Sigmoid colon (tissue), 7 donors: ENCODE data around the gene FGD5. TPM values are rescaled to one million over a fixed set of nuclear protein-coding genes. Genes with fewer than 3 reads are reported as not detected.

Source experiments
- DNase-seq: peaks from one replicate; pipeline ENCODE4 v3.0.0-alpha.2; 2019
- H3K27ac ChIP-seq, 4 donors: fragments of 200-600 bp; sonication (generic); one replicate each; pipeline ENCODE4 v1.5.1; 2016 to 2019; ENCODE audit warnings: mild to moderate bottlenecking in 1 of 4
- H3K27me3 ChIP-seq, 3 donors: fragments of 200-600 bp; sonication (generic); one replicate each; pipeline ENCODE4 v1.5.1; 2019; ENCODE audit warnings: mild to moderate bottlenecking in 1 of 3
- H3K36me3 ChIP-seq, 4 donors: fragments of 200-600 bp; sonication (generic); one replicate each; pipeline ENCODE4 v1.5.1; 2016 to 2019
- H3K4me1 ChIP-seq, 4 donors: fragments of 200-600 bp; sonication (generic); one replicate each; pipeline ENCODE4 v1.5.1; 2017 to 2019
- H3K4me3 ChIP-seq, 4 donors: fragments of 200-600 bp; sonication (generic); one replicate each; pipeline ENCODE4 v1.5.1; 2017 to 2019; ENCODE audit warnings: mild to moderate bottlenecking in 2 of 4, moderate library complexity in 1 of 4
- H3K9me3 ChIP-seq, 4 donors: fragments of 200-600 bp in 3 of 4; sonication (generic) in 3 of 4; one replicate each; pipeline versions ENCODE4 v1.5.1 to v1.6.1; 2013 to 2019
- CTCF ChIP-seq, 4 experiments: fragments of 450-650 bp in 3 of 4; fragments of 200-600 bp in 1 of 4; IDR thresholded peaks; one replicate each; pipeline ENCODE4 v1.5.1; 2016 to 2019; ENCODE audit warnings: antibody characterized with exemption in 4 of 4, mild to moderate bottlenecking in 3 of 4, moderate library complexity in 2 of 4
- EP300 ChIP-seq, 4 donors: sonication (generic); formaldehyde crosslinking; IDR thresholded peaks; one replicate each; pipeline ENCODE4 v1.6.1; 2017; ENCODE audit warnings: antibody characterized with exemption in 4 of 4
- POLR2A ChIP-seq, 2 donors: fragments of 450-650 bp; IDR thresholded peaks; one replicate each; pipeline ENCODE4 v1.6.1; 2016; ENCODE audit warnings: antibody characterized with exemption in 2 of 2, mild to moderate bottlenecking in 2 of 2, moderate library complexity in 2 of 2
- POLR2AphosphoS5 ChIP-seq, 4 donors: sonication (generic); formaldehyde crosslinking; IDR thresholded peaks; one replicate each; pipeline ENCODE4 v1.6.1; 2017; ENCODE audit warnings: antibody characterized with exemption in 4 of 4
- WGBS, 2 donors: extraction: QIAGEN DNeasy Blood & Tissue Kit; methylation state at CpG; one replicate each; pipeline ENCODE4 v1.1.7; 2013; 5-methylcytosine and 5-hydroxymethylcytosine counted together
- intact Hi-C: fragments of 100-400 bp; cut with DNase I; formaldehyde crosslinking; loops from one replicate; pipeline ENCODE4 v1.15.1; 2023
- polyA plus RNA-seq, 3 donors: library from polyadenylated mRNA; stranded (reverse); fragments of 200-250 nt; gene quantifications; one replicate each; pipeline ENCODE4 v1.2.3, GENCODE V29; 2013
- total RNA-seq, 4 donors: library from RNA; depleted of rRNA; stranded (reverse); fragments of >200 nt; gene quantifications; one replicate each; pipeline ENCODE4 v1.1.0, GENCODE V29; 2016
- donor health status: healthy with polysubstance abuse.
- donor health status: Bipolar disorder and iron deficiency.
- donor health status: healthy.

FGD5 gene
- total and polyA plus RNA-seq, 7 donors = 2.1 to 18.6 (median 6.4) TPM

GRCh38 chr3:14907043-14907966 lies 88.5 kb downstream of the FGD5 start:
- no peak overlapping the region for H3K4me3 ChIP-seq
- H3K27ac ChIP-seq = no peak overlapping the region
- DNase-seq = no peak
- no peaks in the 10 kb centered on the region for H3K9me3 ChIP-seq
- no peaks in the 10 kb centered on the region for H3K36me3 ChIP-seq
- intact Hi-C loops = no loop called here
- H3K27me3 ChIP-seq = no peaks in the 10 kb centered on the region
- no peaks in the 10 kb centered on the region for H3K4me1 ChIP-seq
- TF ChIP-seq CTCF (IDR thresholded peaks at IDR 0.05) (no peak), EP300 (IDR thresholded peaks at IDR 0.05) (no peak), POLR2A (IDR thresholded peaks at IDR 0.05) (no peak), POLR2AphosphoS5 (IDR thresholded peaks at IDR 0.05) (no peak)
- WGBS, 2 donors = 53 to 73% methylated on average over 18 of the region's 18 CpGs

GRCh38 chr3:14909250-14909649 lies 90.5 kb downstream of the FGD5 start:
- Histone ChIP-seq H3K36me3 (no peaks in the 10 kb centered on the region), H3K27ac (no peak overlapping the region), H3K4me3 (no peak overlapping the region), H3K4me1 (no peaks in the 10 kb centered on the region), H3K27me3 (no peaks in the 10 kb centered on the region), H3K9me3 (no peaks in the 10 kb centered on the region)
- WGBS, 2 donors = 42 to 73% methylated on average over 5 of the region's 5 CpGs
- intact Hi-C loops = no loop called here
- DNase-seq = no peak
- TF ChIP-seq POLR2AphosphoS5 (IDR thresholded peaks at IDR 0.05) (no peak), EP300 (IDR thresholded peaks at IDR 0.05) (no peak)

DNA sequence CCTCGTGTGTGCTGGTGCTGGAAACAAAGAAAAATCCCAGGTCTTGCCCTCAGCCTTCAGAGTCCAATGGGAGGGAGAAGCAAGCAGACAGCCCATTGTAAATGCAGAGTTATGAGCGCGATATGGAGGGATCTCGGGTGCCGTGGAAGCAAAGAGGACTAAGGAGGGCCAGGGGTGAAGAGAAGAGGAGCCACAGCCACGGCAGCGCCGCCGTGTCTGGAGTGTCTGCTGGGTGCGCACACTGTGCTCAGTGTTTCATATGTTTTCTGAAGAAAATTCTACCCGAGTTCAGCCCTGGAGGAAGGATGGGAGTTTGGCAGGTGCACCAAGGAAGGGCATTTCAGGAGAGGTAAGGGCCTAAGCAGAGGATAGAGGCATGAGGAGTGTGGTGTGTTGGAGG lies 92.9 kb downstream of the FGD5 start:
- Histone ChIP-seq H3K27me3 (no peaks in the 10 kb centered on the region), H3K4me1 (no peaks in the 10 kb centered on the region), H3K27ac (no peak overlapping the region), H3K36me3 (no peaks in the 10 kb centered on the region), H3K9me3 (no peaks in the 10 kb centered on the region), H3K4me3 (no peak overlapping the region)
- TF ChIP-seq POLR2AphosphoS5 (IDR thresholded peaks at IDR 0.05) (no peak), CTCF (IDR thresholded peaks at IDR 0.05) (no peak), EP300 (IDR thresholded peaks at IDR 0.05) (no peak), POLR2A (IDR thresholded peaks at IDR 0.05) (no peak)
- intact Hi-C loops = no loop called here
- 91 to 92% methylated on average over 11 of the region's 11 CpGs for WGBS, 2 donors
- no peak for DNase-seq

- no peaks in the 10 kb centered on the region for H3K4me1 ChIP-seq
- H3K27ac ChIP-seq = no peak overlapping the region
- H3K36me3 ChIP-seq = no peaks in the 10 kb centered on the region
- H3K27me3 ChIP-seq = no peaks in the 10 kb centered on the region
- 86% methylated on average over 10 of the region's 10 CpGs for WGBS, 2 donors
- no peaks in the 10 kb centered on the region for H3K9me3 ChIP-seq
- no peak for DNase-seq
- no peak overlapping the region for H3K4me3 ChIP-seq
- no peak for TF ChIP-seq POLR2A (IDR thresholded peaks at IDR 0.05)
- no peak for TF ChIP-seq POLR2AphosphoS5 (IDR thresholded peaks at IDR 0.05)
- no peak for TF ChIP-seq CTCF (IDR thresholded peaks at IDR 0.05)
- TF ChIP-seq EP300 (IDR thresholded peaks at IDR 0.05) = no peak
- intact Hi-C loops = no loop called here
These were observed 94.5 kb downstream of the FGD5 start for GRCh38 chr3:14913071-14913925.
